ENCODE measurements around the gene SLC35E2B. TPM values are rescaled to one million over a fixed set of nuclear protein-coding genes. Genes with fewer than 3 reads are reported as not detected.
"Not testable (repeated sequence)": the region's sequence is repeated elsewhere in the genome, so short reads cannot be mapped to it uniquely, and the experiment has no call there.

Gene SLC35E2B
- 20.3 TPM for total RNA-seq
- long read RNA-seq, partial matches to known transcripts, result 0 of 9 reads
- long read RNA-seq, other reads (novel, unspliced or antisense), result 9 of 9 reads

DNA sequence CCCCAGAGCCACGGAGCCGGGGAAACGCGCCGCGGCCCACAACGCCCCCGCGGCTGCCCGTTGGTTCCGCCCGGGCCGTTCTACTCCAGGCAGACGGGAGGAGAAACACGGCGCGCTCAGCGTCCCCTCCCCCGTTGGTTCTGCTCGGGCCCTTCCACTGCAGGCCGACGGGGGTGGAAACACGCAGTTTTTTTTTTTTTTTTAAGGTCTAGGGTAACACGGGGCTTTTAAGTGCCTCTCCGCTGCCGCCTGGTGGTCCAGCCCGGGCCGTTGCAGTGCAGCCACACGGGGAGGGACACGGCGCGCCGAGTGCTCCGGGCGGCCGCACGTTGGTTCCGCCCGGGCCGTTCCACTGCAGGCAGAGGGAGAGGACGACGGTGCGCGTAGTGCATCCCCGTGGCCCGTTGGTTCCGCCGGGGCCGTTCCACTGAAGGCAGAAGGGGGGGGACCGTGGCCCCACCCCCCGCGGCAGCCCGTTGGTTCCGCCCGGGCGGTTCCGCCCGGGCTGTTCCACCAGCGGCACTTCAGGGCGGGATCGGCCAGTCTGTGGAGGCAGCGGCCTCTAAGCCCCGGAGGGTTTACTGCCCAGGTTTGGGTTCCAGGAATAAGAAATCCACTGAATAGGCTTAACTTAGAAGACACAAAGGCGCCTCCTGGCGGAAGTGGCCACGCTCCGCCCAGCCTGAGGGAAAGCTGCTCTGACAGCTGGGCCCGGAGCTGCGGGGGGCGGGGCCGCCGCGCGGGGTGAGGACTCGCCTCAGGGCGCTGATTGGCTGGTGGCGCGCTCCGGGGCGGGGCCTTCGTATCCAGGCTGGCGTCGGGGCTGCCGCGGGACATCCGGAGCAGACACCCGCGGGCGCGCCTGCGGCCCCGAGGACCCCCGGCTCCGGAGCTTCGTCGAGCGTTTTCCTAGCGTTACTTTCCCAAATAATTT, at the start of gene SLC35E2B:
TSS of gene SLC35E2B (minus strand) at position 82 of the 934 bp plus-strand sequence. CDS start 16,096 bp downstream, outside the sequence.
- ATAC-seq (peak; percentile 94), DNase-seq (ENCODE audit: missing footprints) (peak; percentile 94)
- intact Hi-C loops (cut with DNase I), result not testable (repeated sequence)

DNA sequence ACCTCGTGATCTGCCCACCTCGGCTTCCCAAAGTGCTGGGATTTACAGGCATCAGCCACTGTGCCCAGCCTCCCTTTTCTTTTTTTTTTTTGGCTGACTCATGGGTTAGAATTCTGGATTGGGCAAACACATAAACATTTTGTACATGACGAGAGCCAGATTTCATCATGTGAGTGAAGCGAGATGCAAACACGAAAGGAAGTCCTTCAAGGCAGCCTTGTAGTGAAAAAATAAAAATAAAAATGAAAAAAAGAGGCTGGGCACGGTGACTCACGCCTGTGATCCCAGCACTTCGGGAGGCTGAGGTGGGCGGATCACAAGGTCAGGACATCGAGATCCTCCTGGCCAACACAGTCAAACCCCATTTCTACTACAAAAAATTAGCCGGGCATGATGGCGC, 48.4 kb upstream of the SLC35E2B start:
- ATAC-seq; intact Hi-C loops (cut with DNase I); DNase-seq (ENCODE audit: missing footprints): not testable (repeated sequence)

DNA sequence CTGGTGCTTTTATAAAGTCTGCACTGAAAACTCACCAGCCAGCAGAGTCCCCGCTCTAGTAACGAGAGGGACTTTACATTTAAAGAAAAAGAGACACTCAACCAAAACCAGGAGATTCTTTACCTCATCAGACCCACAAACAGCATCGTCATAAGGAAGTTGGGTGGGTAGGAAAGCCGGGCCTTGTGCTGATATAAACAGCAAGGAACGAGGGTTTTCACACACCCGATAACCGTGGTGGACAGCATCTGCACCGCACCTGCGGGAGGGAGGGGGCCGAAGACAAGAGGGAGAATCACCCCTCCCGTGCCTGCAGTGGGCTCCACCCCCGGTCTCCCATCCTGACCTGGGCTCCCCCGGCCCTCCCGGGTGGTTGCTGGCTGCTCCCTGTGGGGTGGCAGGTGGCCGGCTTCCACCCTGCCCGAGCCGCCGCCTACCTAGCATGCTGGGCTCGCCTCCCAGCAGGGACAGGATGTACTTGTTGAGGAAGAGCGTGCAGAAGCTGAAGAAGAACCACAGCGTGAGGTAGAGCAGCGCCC, 46.3 kb upstream of the SLC35E2B start:
- intact Hi-C loops (cut with DNase I); DNase-seq (ENCODE audit: missing footprints): not testable (repeated sequence)
- ATAC-seq, result peak; percentile 12

DNA sequence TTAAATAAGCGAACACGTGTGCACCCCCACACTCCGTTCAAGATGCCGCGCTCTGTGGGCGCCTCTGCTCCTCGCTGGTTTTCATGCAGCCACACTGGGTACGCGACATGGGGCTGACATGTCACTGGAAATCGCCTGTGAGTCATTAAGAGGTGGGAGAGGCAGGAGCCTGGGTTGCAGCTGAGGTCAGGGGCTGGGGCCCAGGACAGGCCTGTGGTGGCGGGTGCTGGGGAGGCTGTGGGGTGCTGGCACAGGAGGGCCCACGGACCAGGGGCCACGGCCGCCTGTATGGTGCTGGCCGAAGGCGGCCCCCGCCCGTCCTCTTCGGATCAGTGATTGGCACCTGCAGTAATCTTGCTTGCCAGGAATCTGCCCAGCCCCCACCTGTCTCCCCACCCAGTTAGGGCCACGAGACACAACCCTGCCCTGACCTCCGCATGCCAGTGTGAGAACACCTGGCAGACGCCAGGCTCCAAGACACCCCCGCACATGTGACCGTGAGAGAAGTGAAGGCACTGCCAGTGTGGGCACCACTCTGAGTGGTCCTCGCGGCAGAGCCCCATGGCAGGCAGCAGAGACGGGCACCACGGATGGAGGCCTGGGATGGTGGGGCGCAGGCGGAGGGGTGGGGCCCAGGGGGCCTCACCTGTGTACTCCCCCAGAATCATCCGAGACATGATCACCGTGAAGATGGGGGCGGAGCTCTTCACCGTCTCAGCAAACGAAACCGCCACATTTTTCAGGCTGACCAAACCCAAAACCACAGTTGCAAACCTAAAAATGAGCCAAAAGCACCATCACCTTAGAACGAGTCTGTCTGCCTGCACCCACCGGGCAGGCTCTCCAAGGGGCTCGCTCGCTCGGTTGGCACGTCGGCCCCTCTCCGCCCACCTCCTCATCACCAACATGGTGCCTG, 45.3 kb upstream of the SLC35E2B start:
- intact Hi-C loops (cut with DNase I); DNase-seq (ENCODE audit: missing footprints): not testable (repeated sequence)
- peak; percentile 14 for ATAC-seq

DNA sequence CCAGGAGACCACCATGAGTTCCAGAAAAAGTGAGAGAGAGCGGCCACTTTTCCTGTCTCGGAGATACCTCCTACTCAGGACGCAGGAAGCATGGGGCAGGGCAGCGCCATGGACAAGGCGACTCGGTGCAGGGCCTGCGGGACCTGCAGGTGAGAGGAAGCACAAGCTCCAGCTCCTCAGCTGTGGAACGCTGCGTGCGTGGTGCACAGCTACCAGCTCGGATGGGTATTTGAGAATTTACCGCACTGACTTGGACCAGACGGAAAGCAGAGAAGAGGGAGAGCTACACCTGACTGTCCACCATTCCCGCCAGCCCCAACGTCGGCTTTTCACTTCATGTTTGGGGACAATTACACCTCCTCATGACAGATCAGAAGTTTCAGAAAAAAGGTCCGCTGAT, 39.8 kb upstream of the SLC35E2B start:
- ATAC-seq (no peak), DNase-seq (ENCODE audit: missing footprints) (no peak)
- intact Hi-C loops (cut with DNase I), result no loop called here

DNA sequence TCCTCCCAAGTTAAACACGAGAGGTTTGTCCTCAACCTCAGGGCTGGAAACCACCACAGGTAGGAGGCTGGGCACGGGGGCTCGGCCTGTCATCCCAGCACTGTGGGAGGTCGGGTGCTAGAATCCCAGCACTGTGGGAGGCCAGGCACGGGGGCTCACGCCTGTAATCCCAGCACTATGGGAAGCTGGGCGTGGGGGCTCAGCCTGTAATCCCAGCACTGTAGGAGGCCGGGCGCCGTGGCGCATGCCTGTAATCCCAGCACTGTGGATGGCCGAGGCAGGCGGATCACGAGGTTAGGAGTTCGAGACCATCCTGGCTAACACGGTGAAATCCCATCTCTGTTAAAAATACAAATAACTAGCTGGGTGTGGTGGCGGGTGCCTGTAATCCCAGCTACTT, 38.3 kb upstream of the SLC35E2B start:
- no peak for DNase-seq (ENCODE audit: missing footprints)
- no peak for ATAC-seq
- intact Hi-C loops (cut with DNase I), result no loop called here

DNA sequence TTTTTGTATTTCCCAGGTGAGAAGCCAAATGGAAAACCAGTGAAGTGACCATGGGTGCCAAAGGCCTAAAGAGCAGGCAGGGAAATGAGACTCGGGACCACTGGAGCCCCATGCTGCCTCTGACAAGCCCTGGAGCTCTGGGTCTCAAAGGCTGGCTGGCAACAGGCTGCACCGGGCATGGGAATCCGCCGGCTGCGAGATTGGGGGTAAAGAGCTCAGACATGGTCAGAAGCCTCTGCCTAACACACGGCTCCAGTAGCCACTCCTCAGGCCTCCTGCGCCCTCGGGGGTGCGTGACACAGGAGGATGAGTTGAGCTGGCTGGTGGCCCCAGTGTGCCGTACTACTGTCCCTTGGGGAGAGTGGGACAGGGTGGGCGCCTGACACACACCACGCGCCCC, 37.6 kb upstream of the SLC35E2B start:
- DNase-seq (ENCODE audit: missing footprints); ATAC-seq; intact Hi-C loops (cut with DNase I): not testable (repeated sequence)

DNA sequence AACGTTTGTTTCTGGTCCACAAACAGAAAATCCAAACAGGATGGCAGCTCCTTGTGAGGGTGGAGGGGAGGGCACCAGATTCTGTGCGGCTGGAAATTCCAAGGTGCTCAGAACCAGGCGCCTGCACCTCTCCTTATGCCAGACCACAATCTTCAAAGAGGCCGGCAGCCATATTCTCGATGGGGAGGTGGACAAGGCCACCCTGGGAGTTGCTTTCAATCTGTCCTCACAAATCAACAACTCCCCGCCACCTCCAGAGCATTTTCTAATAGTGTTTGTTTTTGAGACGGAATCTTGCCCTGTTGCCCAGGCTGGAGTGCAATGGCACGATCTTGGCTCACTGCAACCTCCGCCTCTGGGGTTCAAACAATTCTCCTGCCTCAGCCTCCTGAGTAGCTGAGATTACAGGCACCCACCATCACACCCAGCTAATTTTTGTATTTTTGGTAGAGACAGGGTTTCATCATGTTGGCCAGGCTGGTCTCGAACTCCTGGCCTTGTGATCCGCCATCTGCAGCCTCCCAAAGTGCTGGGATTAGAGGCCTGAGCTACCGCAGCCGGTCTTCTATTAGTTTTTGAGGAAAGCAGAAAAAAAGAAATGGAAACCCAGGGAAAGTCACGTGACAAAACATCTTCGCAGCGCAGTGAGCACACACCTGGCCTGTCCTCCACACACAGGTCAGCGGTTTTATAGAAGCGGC, 36.7 kb upstream of the SLC35E2B start:
- DNase-seq (ENCODE audit: missing footprints); intact Hi-C loops (cut with DNase I); ATAC-seq: not testable (repeated sequence)

DNA sequence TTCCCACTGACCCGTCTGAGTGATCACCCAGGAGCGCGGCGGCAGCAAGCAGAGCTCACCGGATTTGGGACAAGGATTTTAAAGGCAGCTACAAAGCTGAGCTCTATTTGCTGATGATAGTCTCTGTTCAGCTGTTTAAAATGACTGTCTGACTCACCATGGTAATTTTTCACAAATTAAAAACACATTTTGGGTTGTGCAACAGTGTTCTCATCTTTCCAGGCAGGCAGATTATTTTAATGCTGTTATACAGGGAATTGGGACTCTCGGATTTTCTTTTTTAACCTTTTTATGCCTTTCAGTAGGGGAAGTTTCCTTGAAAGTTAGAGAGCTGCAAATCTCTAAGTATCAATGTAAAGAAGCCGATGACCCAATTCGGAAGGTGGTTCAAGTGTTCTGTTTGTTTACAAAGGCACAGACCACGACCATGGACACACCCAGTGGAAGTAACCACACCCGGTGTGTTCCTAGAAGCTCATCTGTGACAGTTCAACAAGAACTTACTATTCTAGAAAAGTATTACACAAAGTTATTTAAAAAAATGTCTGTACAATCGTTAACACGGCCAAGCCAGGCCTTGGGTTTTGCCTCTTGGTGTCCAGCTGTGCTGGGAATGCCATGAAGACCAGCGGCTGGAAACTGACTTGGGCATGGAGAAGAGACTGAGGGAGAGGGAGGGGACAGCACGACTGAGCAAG, 35.9 kb upstream of the SLC35E2B start:
- intact Hi-C loops (cut with DNase I); DNase-seq (ENCODE audit: missing footprints); ATAC-seq: not testable (repeated sequence)

DNA sequence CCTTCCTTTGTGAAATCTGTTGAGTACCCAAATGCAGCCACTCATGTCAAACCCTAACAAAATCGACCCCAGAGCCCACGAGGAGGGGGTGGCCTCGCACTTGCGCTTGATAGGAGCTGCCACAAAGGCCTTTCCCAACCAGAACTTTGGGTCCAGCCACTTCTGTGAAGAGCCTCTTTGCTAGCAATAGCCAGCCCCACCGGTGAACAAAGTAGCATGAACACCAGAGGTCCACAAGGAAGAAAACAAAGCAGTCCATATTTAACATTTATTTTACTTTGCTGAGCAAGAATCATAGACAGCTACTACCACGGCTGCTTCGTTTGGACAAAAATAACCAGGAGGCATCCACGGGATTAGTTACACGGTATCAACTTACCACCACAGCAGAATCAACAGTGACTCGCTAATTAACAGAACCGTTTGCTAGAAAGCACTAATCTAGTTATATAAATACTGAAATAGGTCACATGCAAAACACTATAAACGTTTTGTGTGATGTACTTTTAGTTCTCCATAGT, 34.6 kb upstream of the SLC35E2B start:
- not testable (repeated sequence) for DNase-seq (ENCODE audit: missing footprints); ATAC-seq

DNA sequence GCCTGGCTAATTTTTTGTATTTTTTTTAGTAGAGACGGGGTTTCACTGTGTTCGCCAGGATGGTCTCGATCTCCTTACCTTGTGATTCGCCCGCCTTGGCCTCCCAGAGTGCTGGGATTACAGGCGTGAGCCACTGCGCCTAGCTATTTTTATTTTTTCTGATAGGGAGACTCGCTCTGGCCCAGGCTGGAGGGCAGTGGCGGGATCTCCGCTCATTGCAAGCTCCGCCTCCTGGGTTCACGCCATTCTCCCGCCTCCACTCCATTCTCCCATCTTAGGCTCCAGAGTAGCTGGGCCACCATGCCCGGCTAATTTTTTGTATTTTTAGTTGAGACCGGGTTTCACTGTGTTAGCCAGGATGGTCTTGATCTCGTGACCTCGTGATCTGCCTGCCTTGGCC, 33.5 kb upstream of the SLC35E2B start:
- intact Hi-C loops (cut with DNase I); DNase-seq (ENCODE audit: missing footprints); ATAC-seq: not testable (repeated sequence)

More for the DNA sequence above, 34.6 kb upstream of the SLC35E2B start:
- intact Hi-C loops (cut with DNase I), result not testable (repeated sequence)

DNA sequence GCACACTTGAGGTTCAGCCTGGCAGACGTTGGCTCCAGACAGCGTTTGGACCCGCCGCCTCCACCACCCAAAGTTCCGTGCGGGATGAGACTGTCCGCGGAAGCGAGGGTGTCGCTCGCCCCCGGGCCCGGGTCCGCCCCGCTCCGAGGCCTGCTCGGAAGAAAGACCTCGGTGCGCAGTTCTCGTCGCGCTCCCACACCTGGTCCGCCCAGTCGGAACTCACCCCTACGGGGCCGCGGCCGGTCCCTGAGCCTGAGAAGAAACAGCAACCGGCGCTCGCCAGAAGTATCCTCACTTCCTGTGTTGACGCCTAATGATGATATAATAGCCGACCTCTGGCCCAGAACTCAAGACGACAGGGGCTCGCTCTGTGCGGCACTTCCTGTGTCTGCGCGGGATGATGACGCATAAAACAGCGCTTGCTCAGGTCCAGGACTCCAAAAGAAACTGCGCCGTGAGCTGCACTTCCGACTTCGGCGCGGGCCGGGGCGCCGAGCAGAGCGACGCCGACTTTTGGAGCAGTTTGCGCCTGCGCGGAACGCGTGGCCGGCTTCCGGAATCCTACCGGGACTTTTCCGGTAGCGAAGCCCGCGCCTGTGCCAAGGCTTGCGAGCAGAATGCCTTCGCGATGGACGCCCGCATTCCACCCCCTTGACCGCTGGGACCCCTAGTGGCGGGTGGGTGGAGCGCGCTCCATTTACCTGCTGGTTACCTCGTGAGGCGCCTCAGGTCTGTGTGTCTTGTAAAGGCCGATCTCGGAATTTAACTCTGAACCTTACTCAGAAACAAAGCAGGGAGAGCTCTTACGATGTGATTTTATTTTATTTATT, 31.7 kb upstream of the SLC35E2B start, which contains the start of gene CDK11A:
TSS of gene CDK11A (minus strand) at position 323 of the 830 bp plus-strand sequence. CDS start 1,539 bp downstream, outside the sequence.
- DNase-seq (ENCODE audit: missing footprints) (peak; percentile 99), ATAC-seq (peak; percentile 97)
- intact Hi-C loops (cut with DNase I), result not testable (repeated sequence)

DNA sequence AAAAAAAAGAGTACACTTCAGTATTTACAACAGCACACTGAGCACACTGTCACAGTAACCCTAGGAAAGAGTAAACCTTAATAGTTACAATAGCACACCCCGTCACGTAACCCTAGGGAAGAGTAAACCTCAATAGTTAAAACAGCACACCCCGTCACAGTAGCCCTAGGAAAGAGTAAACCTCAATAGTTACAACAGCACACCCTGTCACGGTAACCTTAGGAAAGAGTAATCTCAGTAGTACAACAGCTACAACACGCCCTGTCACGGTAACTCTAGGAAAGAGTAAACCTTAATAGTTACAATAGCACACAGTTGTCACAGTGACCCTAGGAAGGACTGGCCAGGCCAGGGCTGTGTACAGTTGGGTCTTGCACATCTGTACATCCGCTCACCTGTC, 28.6 kb upstream of the SLC35E2B start:
- intact Hi-C loops (cut with DNase I), result no loop called here
- ATAC-seq (no peak), DNase-seq (ENCODE audit: missing footprints) (no peak)

DNA sequence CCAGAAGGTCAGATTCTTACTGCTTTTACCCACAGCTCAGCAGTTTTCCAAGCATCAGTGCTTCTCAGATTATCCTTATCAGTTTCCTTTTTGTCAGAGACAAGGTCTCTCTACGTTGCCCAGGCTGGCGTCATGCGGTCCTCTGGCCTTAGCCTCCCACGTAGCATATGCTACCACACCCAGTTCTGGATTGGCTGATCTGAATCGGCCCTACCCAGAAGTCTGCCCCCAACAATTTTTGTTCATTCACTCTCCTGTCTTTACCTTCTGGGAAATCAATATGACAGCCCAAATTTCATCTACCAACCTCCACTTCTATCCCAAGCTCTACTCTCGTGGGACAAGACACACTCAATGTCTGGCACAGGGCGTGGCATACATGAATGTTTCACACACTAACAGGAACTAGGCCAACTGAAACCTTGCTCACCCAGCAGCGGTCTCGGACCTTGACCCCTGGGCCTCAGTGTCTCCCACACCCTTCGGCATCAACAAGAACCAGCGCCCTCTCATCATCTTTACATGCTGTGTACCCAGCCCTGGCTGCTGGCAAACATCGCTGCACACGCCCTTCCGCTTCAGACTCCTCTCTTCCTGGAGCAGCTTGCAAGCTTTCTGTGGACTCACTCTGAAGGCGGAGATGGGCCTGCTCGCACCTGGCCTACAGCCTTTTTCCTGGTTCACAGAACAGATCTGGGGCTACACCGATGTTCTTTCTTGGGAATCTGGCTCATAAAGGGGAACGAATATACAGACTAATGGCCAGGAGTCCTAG, 22.7 kb upstream of the SLC35E2B start:
- intact Hi-C loops (cut with DNase I); ATAC-seq; DNase-seq (ENCODE audit: missing footprints): not testable (repeated sequence)

DNA sequence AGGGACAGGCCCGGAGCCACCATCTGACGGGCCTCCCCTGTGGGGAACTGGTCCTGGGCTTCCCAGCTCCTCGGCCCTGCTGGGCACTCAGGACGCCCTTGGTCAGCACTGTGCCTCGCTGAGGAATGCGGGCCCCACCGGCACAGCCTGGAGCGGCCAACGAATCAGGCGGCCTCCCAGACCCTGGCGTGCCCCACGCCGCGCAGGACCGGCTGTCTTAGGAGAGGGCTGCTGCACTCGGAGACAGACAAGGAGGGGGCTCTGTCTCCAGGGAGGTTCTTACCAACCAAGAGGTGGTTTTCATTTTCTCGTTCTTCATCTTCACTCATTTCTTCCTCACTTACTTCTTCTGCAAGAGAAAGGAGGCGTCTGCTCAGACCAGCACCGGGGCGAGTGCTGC, 15.3 kb upstream of the SLC35E2B start:
- ATAC-seq; intact Hi-C loops (cut with DNase I): not testable (repeated sequence)

More for the DNA sequence above, 15.3 kb upstream of the SLC35E2B start:
- not testable (repeated sequence) for DNase-seq (ENCODE audit: missing footprints)
